HepG2 (cell line): ENCODE measurements around the gene TAF5. TPM values are rescaled to one million over a fixed set of nuclear protein-coding genes. Genes with fewer than 3 reads are reported as not detected.

ENCODE experiments used
- DZIP1 ChIP-seq: sonication (generic); formaldehyde crosslinking; IDR thresholded peaks from 2 replicates; pipeline ENCODE4 v1.5.0; 2020; ENCODE audit warnings: mild to moderate bottlenecking, missing genetic modification reagents
- FOXC1 ChIP-seq: sonication (generic); formaldehyde crosslinking; IDR thresholded peaks from 2 replicates; pipeline ENCODE4 v1.8.0; 2022; ENCODE audit warnings: mild to moderate bottlenecking, missing genetic modification reagents, borderline replicate concordance
- GMEB1 ChIP-seq: sonication (generic); formaldehyde crosslinking; IDR thresholded peaks from 2 replicates; pipeline ENCODE4 v1.5.1; 2020; ENCODE audit warnings: missing genetic modification reagents, mild to moderate bottlenecking, borderline replicate concordance
- HBP1 ChIP-seq: IDR thresholded peaks from 2 replicates; pipeline ENCODE4 v1.6.1; 2016; ENCODE audit warnings: low read depth, control low read depth
- KMT2B ChIP-seq: IDR thresholded peaks from 2 replicates; pipeline ENCODE4 v1.6.1; 2016; ENCODE audit warnings: missing genetic modification reagents, missing compliant biosample characterization
- MEF2D ChIP-seq: sonication (generic); formaldehyde crosslinking; IDR thresholded peaks from 2 replicates; pipeline ENCODE4 v1.5.1; 2020; ENCODE audit warnings: mild to moderate bottlenecking, missing genetic modification reagents
- NFE2L1 ChIP-seq: sonication (generic); formaldehyde crosslinking; IDR thresholded peaks from 2 replicates; pipeline ENCODE4 v1.4.0; 2020; ENCODE audit warnings: missing genetic modification reagents, mild to moderate bottlenecking, borderline replicate concordance
- SAP130 ChIP-seq: IDR thresholded peaks from 2 replicates; pipeline ENCODE4 v1.6.1; 2016; ENCODE audit warnings: low read depth
- YEATS2 ChIP-seq: sonication (generic); formaldehyde crosslinking; IDR thresholded peaks from 2 replicates; pipeline ENCODE4 v1.4.0; 2020; ENCODE audit warnings: missing genetic modification reagents, borderline replicate concordance
- YY1 ChIP-seq: IDR thresholded peaks from 2 replicates; pipeline ENCODE4 v1.6.1; 2011; ENCODE audit warnings: low read length, low read depth, moderate library complexity, mild to moderate bottlenecking; ENCODE audit not compliant: insufficient read depth, insufficient replicate concordance
- ZFY ChIP-seq: sonication (generic); formaldehyde crosslinking; IDR thresholded peaks from 2 replicates; pipeline ENCODE4 v1.4.0; 2020; ENCODE audit warnings: missing genetic modification reagents
- ZHX2 ChIP-seq, 2 experiments: sonication (generic) in 1 of 2; formaldehyde crosslinking in 1 of 2; IDR thresholded peaks; 2 replicates each; pipeline versions ENCODE4 v1.6.1 to v1.9.0; 2014 to 2022; ENCODE audit warnings: antibody characterized with exemption in 1 of 2, borderline replicate concordance in 1 of 2, inconsistent platforms in 1 of 2, low read depth in 1 of 2, missing genetic modification reagents in 1 of 2
- ZNF781 ChIP-seq: sonication (generic); formaldehyde crosslinking; IDR thresholded peaks from 2 replicates; pipeline ENCODE4 v1.5.1; 2020; ENCODE audit warnings: borderline replicate concordance, mild to moderate bottlenecking, missing genetic modification reagents; ENCODE audit errors: not compliant biosample characterization
- ZNF784 ChIP-seq: sonication (generic); formaldehyde crosslinking; IDR thresholded peaks from 2 replicates; pipeline ENCODE4 v1.5.1; 2020; ENCODE audit warnings: missing genetic modification reagents, mild to moderate bottlenecking, borderline replicate concordance
- polyA plus RNA-seq, 8 experiments: library from polyadenylated mRNA; depleted of rRNA in 3 of 8; stranded (reverse) in 7 of 8; unstranded in 1 of 8; fragments of >200 nt; fragmentation: Illumina TruSeq in 4 of 8; extraction: Trizol in 4 of 8; gene quantifications; 2 replicates each; pipeline versions ENCODE4 v1.2.1 to v1.2.3, GENCODE V29; 2011 to 2016; ENCODE audit warnings: low read depth in 4 of 8, missing spikeins in 1 of 8, mixed read lengths in 1 of 8; ENCODE audit not compliant: insufficient read depth in 1 of 8
- total RNA-seq, 5 experiments: library from RNA; depleted of rRNA; stranded (reverse); fragments of >200 nt; fragmentation: Illumina TruSeq; extraction: Trizol; gene quantifications; 2 replicates each; pipeline ENCODE4 v1.2.3, GENCODE V29; 2016; ENCODE audit warnings: low read depth in 1 of 5

The TAF5 gene
- total and polyA plus RNA-seq, 2 of the 13 experiments (the other 11 are each of a cell fraction or from before 2014, with no cell fraction given), result 3.8 to 8.7 TPM

GRCh38 chr10:103396067-103396788 lies 28.5 kb downstream of the TAF5 start, which contains the start of the genes ATP5MK and PDCD11 (continued):
- TF ChIP-seq DZIP1 (CRISPR knock-in tag), result peak; percentile 93
- TF ChIP-seq YEATS2 (CRISPR knock-in tag), result peak; percentile 97
- no peak for TF ChIP-seq NFE2L1 (CRISPR knock-in tag)
- TF ChIP-seq KMT2B (CRISPR knock-in tag), result peak; percentile 92
- TF ChIP-seq FOXC1 (CRISPR knock-in tag), result peak; percentile 80; the same call in 1 of the 2 replicates
- TF ChIP-seq ZNF781 (CRISPR knock-in tag), result no peak
- TF ChIP-seq MEF2D (CRISPR knock-in tag), result peak; percentile 90; the same call in 1 of the 2 replicates
- peak; percentile 99 for TF ChIP-seq SAP130 (CRISPR knock-in tag)
- TF ChIP-seq ZNF784 (CRISPR knock-in tag), result no peak
- TF ChIP-seq HBP1 (CRISPR knock-in tag), result no peak
- TF ChIP-seq YY1, result peak; percentile 41
- TF ChIP-seq GMEB1, result peak; percentile 78
- TF ChIP-seq ZFY (CRISPR knock-in tag), result peak; percentile 69
- TF ChIP-seq ZHX2 (IDR thresholded peaks at IDR 0.05; ENCODE audit: low read depth), result peak; percentile 58; the same call in 1 of the 2 replicates
- no peak for TF ChIP-seq ZHX2 (CRISPR knock-in tag; IDR thresholded peaks at IDR 0.05; ENCODE audit: borderline replicate concordance)
